B cell (primary cell): Measurements from ENCODE around the gene OLIG3. TPM values are rescaled to one million over a fixed set of nuclear protein-coding genes. Genes with fewer than 3 reads are reported as not detected.

Source experiments
- ATAC-seq: fragments of 200-7000 bp; cut with Tn5 transposase; one replicate; pipeline ENCODE4 v1.10.0; 2021; ENCODE audit warnings: low read depth, mild to moderate bottlenecking, moderate number of reproducible peaks, moderate library complexity
- CTCF ChIA-PET: fragments of 350-600 bp; sonication (Branson Sonifier 250); formaldehyde crosslinking; loops from one replicate; lab custom pipeline; 2021; ENCODE audit warnings: antibody characterized with exemption, inconsistent platforms; lab: Charles Lee
- POLR2A ChIA-PET: fragments of 350-600 bp; sonication (Branson Sonifier 250); formaldehyde crosslinking; loops from one replicate; lab custom pipeline; 2021; ENCODE audit warnings: antibody characterized with exemption; lab: Charles Lee
- DNase-seq: peaks from one replicate; pipeline ENCODE4 v3.0.0; 2013
- H2AFZ ChIP-seq: 2 replicates; pipeline ENCODE4 v1.6.1; 2012; ENCODE audit warnings: mild to moderate bottlenecking, low read depth, low read length; ENCODE audit not compliant: insufficient read depth, poor library complexity, severe bottlenecking
- H3K27ac ChIP-seq, 2 donors: 1 replicate in 1 of 2; 2 replicates in 1 of 2; pipeline ENCODE4 v1.5.1; 2012 to 2013; ENCODE audit warnings: low read length in 2 of 2, mild to moderate bottlenecking in 2 of 2, moderate library complexity in 1 of 2
- H3K27me3 ChIP-seq, 4 experiments: fragments of 200-600 bp in 1 of 4; sonication (generic) in 1 of 4; replicated peaks in 1 of 4; 1 replicate in 2 of 4; 2 replicates in 2 of 4; pipeline versions ENCODE4 v1.6.1 to v1.7.0; 2013 to 2016; ENCODE audit warnings: low read length in 3 of 4, mild to moderate bottlenecking in 2 of 4, mixed read lengths in 1 of 4, moderate library complexity in 1 of 4; ENCODE audit not compliant: insufficient read depth in 4 of 4, control insufficient read depth in 3 of 4; ENCODE audit errors: control extremely low read depth in 1 of 4
- H3K36me3 ChIP-seq, 2 experiments: replicated peaks in 1 of 2; 1 replicate in 1 of 2; 2 replicates in 1 of 2; pipeline versions ENCODE4 v1.6.1 to v1.7.1; 2013; ENCODE audit warnings: low read length in 1 of 2; ENCODE audit not compliant: insufficient read depth in 2 of 2, control insufficient read depth in 1 of 2; ENCODE audit errors: control extremely low read depth in 1 of 2, extremely low read depth in 1 of 2
- H3K4me1 ChIP-seq, 2 donors: fragments of 200-600 bp in 1 of 2; sonication (generic) in 1 of 2; 1 replicate in 1 of 2; 2 replicates in 1 of 2; pipeline versions ENCODE4 v1.5.1 to v1.6.1; 2013 to 2017; ENCODE audit warnings: low read length in 2 of 2; ENCODE audit not compliant: control insufficient read depth in 2 of 2, insufficient read depth in 2 of 2
- H3K4me2 ChIP-seq: replicated peaks from 2 replicates; pipeline ENCODE3; 2012; ENCODE audit warnings: mild to moderate bottlenecking, low read depth, low read length; ENCODE audit not compliant: poor library complexity, severe bottlenecking
- H3K4me3 ChIP-seq, 5 experiments: fragments of 200-600 bp in 1 of 5; sonication (generic) in 1 of 5; 1 replicate in 3 of 5; 2 replicates in 2 of 5; pipeline versions ENCODE4 v1.5.1 to v1.7.0; 2011 to 2016; ENCODE audit warnings: low read length in 4 of 5, mild to moderate bottlenecking in 4 of 5, low read depth in 2 of 5, control low read depth in 1 of 5, moderate library complexity in 1 of 5; ENCODE audit not compliant: insufficient read depth in 1 of 5; ENCODE audit errors: control extremely low read depth in 1 of 5, extremely low read depth in 1 of 5
- H3K79me2 ChIP-seq: fragments of 200-600 bp; sonication (generic); one replicate; pipeline ENCODE4 v1.6.0; 2016; ENCODE audit warnings: low read length; ENCODE audit not compliant: control insufficient read depth, insufficient read depth
- H3K9ac ChIP-seq: fragments of 200-600 bp; sonication (generic); 2 replicates; pipeline ENCODE4 v1.6.1; 2017; ENCODE audit warnings: mild to moderate bottlenecking, low read length, moderate library complexity
- H3K9me3 ChIP-seq, 3 donors: one replicate each; pipeline versions ENCODE4 v1.6.1 to v1.7.1; 2013; ENCODE audit warnings: low read length in 2 of 3; ENCODE audit not compliant: control insufficient read depth in 2 of 3, insufficient read depth in 1 of 3; ENCODE audit errors: control extremely low read depth in 1 of 3
- H4K20me1 ChIP-seq: 2 replicates; pipeline ENCODE4 v1.6.0; 2012; ENCODE audit warnings: mild to moderate bottlenecking, low read length; ENCODE audit not compliant: insufficient read depth, control insufficient read depth, poor library complexity, severe bottlenecking
- H3K27ac Mint-ChIP-seq: one replicate; pipeline ENCODE4 v1.8.0; 2021; ENCODE audit warnings: mixed read lengths
- H3K27me3 Mint-ChIP-seq: one replicate; pipeline ENCODE4 v1.8.0; 2021; ENCODE audit warnings: mixed read lengths
- H3K4me1 Mint-ChIP-seq: one replicate; pipeline ENCODE4 v1.8.0; 2021; ENCODE audit warnings: mixed read lengths
- H3K4me3 Mint-ChIP-seq: one replicate; pipeline ENCODE4 v1.8.0; 2021; ENCODE audit warnings: mixed read lengths
- H3K9me3 Mint-ChIP-seq: one replicate; pipeline ENCODE4 v1.8.0; 2022; ENCODE audit warnings: mixed read lengths; ENCODE audit not compliant: insufficient read depth
- CTCF ChIP-seq: fragments of 200-600 bp; IDR thresholded peaks from one replicate; pipeline ENCODE4 v1.8.0; 2022; ENCODE audit warnings: antibody characterized with exemption, mild to moderate bottlenecking
- EZH2 ChIP-seq: IDR thresholded peaks from 2 replicates; pipeline ENCODE4 v1.6.1; 2012; ENCODE audit warnings: borderline replicate concordance, low read depth, mild to moderate bottlenecking, moderate library complexity, low read length; ENCODE audit not compliant: insufficient read depth, poor library complexity, severe bottlenecking
- WGBS: methylation state at CpG from one replicate; pipeline ENCODE4 v1.1.5; 2013; ENCODE audit warnings: missing lambda C conversion rate; ENCODE audit not compliant: insufficient coverage; 5-methylcytosine and 5-hydroxymethylcytosine counted together
- intact Hi-C: fragments of 100-400 bp; cut with micrococcal nuclease; formaldehyde crosslinking; loops from one replicate; pipeline ENCODE4 v1.10.0; 2022
- polyA plus RNA-seq: library from polyadenylated mRNA; depleted of rRNA; stranded (reverse); fragments of >200 nt; gene quantifications from 2 replicates; pipeline ENCODE4 v1.2.3, GENCODE V29; 2012
- total RNA-seq, 2 donors: library from RNA; stranded (reverse); fragments of 120-200 nt in 1 of 2; gene quantifications; 1 replicate in 1 of 2; 2 replicates in 1 of 2; pipeline versions ENCODE4 v1.2.3 to v1.2.4, GENCODE V29; 2013 to 2022

Gene OLIG3
- total and polyA plus RNA-seq, 2 donors (not counting 1 experiment from before 2014, with no cell fraction given): not detected

- POLR2A ChIA-PET: no interaction called here
- H3K4me3 Mint-ChIP-seq: no peak overlapping the region
- Histone ChIP-seq H3K27ac (no peak overlapping the region), H3K27me3 (peaks cover 0 to 17% (median 2%) of the 10 kb centered on the region in 4 experiments), H3K79me2 (no peaks in the 10 kb centered on the region), H3K9me3 (no peaks in the 10 kb centered on the region), H2AFZ (no peak overlapping the region), H4K20me1 (no peaks in the 10 kb centered on the region), H3K36me3 (no peaks in the 10 kb centered on the region), H3K9ac (no peak overlapping the region), H3K4me2 (no peak overlapping the region), H3K4me1 (no peaks in the 10 kb centered on the region), H3K4me3 (no peak overlapping the region)
- intact Hi-C loops: no loop called here
- no peaks in the 10 kb centered on the region for H3K4me1 Mint-ChIP-seq
- H3K27ac Mint-ChIP-seq: no peak overlapping the region
- CTCF ChIA-PET: no interaction called here
- no peaks in the 10 kb centered on the region for H3K9me3 Mint-ChIP-seq
- DNase-seq (no peak), ATAC-seq (no peak)
- no peak for TF ChIP-seq CTCF
- TF ChIP-seq EZH2: no peak
- H3K27me3 Mint-ChIP-seq: peaks cover 29% of the 10 kb centered on the region
- 87% methylated on average over 4 of the region's 6 CpGs for WGBS
These were observed 42.0 kb upstream of the OLIG3 start for GRCh38 chr6:137536104-137536773.

GRCh38 chr6:137531376-137532092, 37.3 kb upstream of the OLIG3 start:
- Histone ChIP-seq H3K4me1 (no peaks in the 10 kb centered on the region), H3K79me2 (no peaks in the 10 kb centered on the region), H3K36me3 (no peaks in the 10 kb centered on the region), H3K9me3 (peaks cover 0 to 3% (median 2%) of the 10 kb centered on the region in 3 donors), H2AFZ (no peak overlapping the region), H3K9ac (no peak overlapping the region), H3K4me3 (no peak overlapping the region), H3K27ac (no peak overlapping the region), H3K27me3 (peaks cover 0 to 16% (median 3%) of the 10 kb centered on the region in 4 experiments), H4K20me1 (no peaks in the 10 kb centered on the region), H3K4me2 (no peak overlapping the region)
- H3K4me3 Mint-ChIP-seq: no peak overlapping the region
- WGBS: 92% methylated on average over 2 of the region's 7 CpGs
- CTCF ChIA-PET: no interaction called here
- DNase-seq: no peak
- no peak overlapping the region for H3K27ac Mint-ChIP-seq
- ATAC-seq: no peak
- no peaks in the 10 kb centered on the region for H3K4me1 Mint-ChIP-seq
- intact Hi-C loops: no loop called here
- POLR2A ChIA-PET: no interaction called here
- H3K9me3 Mint-ChIP-seq: no peaks in the 10 kb centered on the region
- TF ChIP-seq EZH2 (no peak), CTCF (no peak)
- peaks cover 45% of the 10 kb centered on the region for H3K27me3 Mint-ChIP-seq
